GM21360 (cell line): ENCODE results near the gene LPAR2.
A peak's percentile ranks its signal among the peaks of the same experiment; 100 is the strongest.

Experiments
- ATAC-seq: cut with Tn5 transposase; IDR thresholded peaks from one replicate; pipeline ENCODE4 v1.9.1; 2021; ENCODE audit warnings: mild to moderate bottlenecking, moderate library complexity; ENCODE audit not compliant: unreplicated experiment

Gene LPAR2

GRCh38 chr19:19654441-19654840 lies 26.4 kb upstream of the LPAR2 start:
- no peak for ATAC-seq

- ATAC-seq = no peak
These were observed 25.7 kb upstream of the LPAR2 start for GRCh38 chr19:19653597-19654147.

- ATAC-seq = no peak
These were observed 24.7 kb upstream of the LPAR2 start for GRCh38 chr19:19652482-19653295.

- ATAC-seq = no peak
These were observed 23.1 kb upstream of the LPAR2 start for GRCh38 chr19:19651076-19651475.

- ATAC-seq = no peak
These were observed 22.3 kb upstream of the LPAR2 start for GRCh38 chr19:19650331-19650730.

GRCh38 chr19:19649580-19649995 lies 21.6 kb upstream of the LPAR2 start:
- ATAC-seq = no peak

GRCh38 chr19:19649155-19649554 lies 21.1 kb upstream of the LPAR2 start:
- ATAC-seq = no peak

GRCh38 chr19:19647037-19647835 lies 19.2 kb upstream of the LPAR2 start:
- no peak for ATAC-seq

GRCh38 chr19:19645233-19645870 lies 17.3 kb upstream of the LPAR2 start:
- no peak for ATAC-seq

GRCh38 chr19:19644054-19644388 lies 16.0 kb upstream of the LPAR2 start:
- no peak for ATAC-seq

- ATAC-seq = peak; percentile 51
These were observed 15.4 kb upstream of the LPAR2 start, which contains the start of gene GMIP for GRCh38 chr19:19643158-19644053. Gene GMIP, minus strand, starts transcription at chr19:19643657. Its CDS starts 128 bp downstream, at chr19:19643529.

GRCh38 chr19:19642506-19643157 lies 14.6 kb upstream of the LPAR2 start:
- peak; percentile 5 for ATAC-seq

GRCh38 chr19:19637523-19638251 lies 9.7 kb upstream of the LPAR2 start:
- no peak for ATAC-seq

- ATAC-seq = no peak
These were observed 9.1 kb upstream of the LPAR2 start for GRCh38 chr19:19637186-19637522.

GRCh38 chr19:19636573-19637185 lies 8.7 kb upstream of the LPAR2 start:
- ATAC-seq = no peak

GRCh38 chr19:19635313-19635702 lies 7.3 kb upstream of the LPAR2 start:
- no peak for ATAC-seq

GRCh38 chr19:19634516-19635312 lies 6.7 kb upstream of the LPAR2 start:
- no peak for ATAC-seq
